Panc1 (cell line): ENCODE measurements around the gene MMP19. TPM values are rescaled to one million over a fixed set of nuclear protein-coding genes. Genes with fewer than 3 reads are reported as not detected.

ENCODE experiments used
- ATAC-seq: fragments of 200-7000 bp; cut with Tn5 transposase; 2 replicates; pipeline ENCODE4 v1.9.1; 2020; ENCODE audit warnings: mild to moderate bottlenecking, moderate library complexity
- BruUV-seq: library from RNA; stranded (reverse); fragments of 400-500 nt; replicated peaks from 2 replicates; lab custom pipeline; 2021; lab: Mats Ljungman, UMichigan
- CTCF ChIA-PET: fragments of 300-600 bp; sonication (Branson Sonifier 250); formaldehyde crosslinking; loops from one replicate; lab custom pipeline; 2022; ENCODE audit warnings: antibody characterized with exemption; lab: Charles Lee
- POLR2A ChIA-PET: fragments of 300-600 bp; sonication (Branson Sonifier 250); formaldehyde crosslinking; loops from one replicate; lab custom pipeline; 2022; ENCODE audit warnings: antibody characterized with exemption; lab: Charles Lee
- DNase-seq: peaks from one replicate; pipeline ENCODE4 v3.0.0-alpha.2; 2010; ENCODE audit warnings: low read depth, low spot score
- H3K27ac ChIP-seq: 2 replicates; pipeline ENCODE4 v1.5.1; 2011; ENCODE audit warnings: mild to moderate bottlenecking, low read length, inconsistent platforms
- H3K27me3 ChIP-seq: fragments of 200-500 bp; sonication (Bioruptor generic); 2 replicates; pipeline ENCODE4 v1.6.0; 2014; ENCODE audit warnings: low read length, inconsistent platforms; ENCODE audit not compliant: control insufficient read depth, insufficient read depth
- H3K36me3 ChIP-seq: fragments of 200-500 bp; sonication (Bioruptor generic); 2 replicates; pipeline ENCODE4 v1.5.1; 2014; ENCODE audit warnings: inconsistent platforms, mild to moderate bottlenecking, low read length, moderate library complexity; ENCODE audit not compliant: control insufficient read depth, insufficient read depth
- H3K4me1 ChIP-seq: 2 replicates; pipeline ENCODE4 v1.5.1; 2011; ENCODE audit warnings: inconsistent platforms, mild to moderate bottlenecking, low read length, moderate library complexity; ENCODE audit not compliant: control insufficient read depth, insufficient read depth
- H3K4me3 ChIP-seq, 2 experiments: 2 replicates each; pipeline ENCODE4 v1.5.1; 2011 to 2012; ENCODE audit warnings: low read depth in 2 of 2, low read length in 2 of 2, mild to moderate bottlenecking in 2 of 2, inconsistent platforms in 1 of 2, moderate library complexity in 1 of 2
- H3K9me3 ChIP-seq: fragments of 200-500 bp; sonication (Bioruptor generic); 2 replicates; pipeline ENCODE4 v1.5.1; 2014; ENCODE audit warnings: low read depth, mild to moderate bottlenecking, inconsistent platforms, low read length, moderate library complexity; ENCODE audit not compliant: control insufficient read depth, insufficient read depth
- CTCF ChIP-seq: fragments of 450-650 bp; IDR thresholded peaks from 2 replicates; pipeline ENCODE4 v1.5.1; 2017; ENCODE audit warnings: mild to moderate bottlenecking
- POLR2AphosphoS5 ChIP-seq: IDR thresholded peaks from 2 replicates; pipeline ENCODE4 v1.6.1; 2012; ENCODE audit warnings: mild to moderate bottlenecking, low read depth, low read length, moderate library complexity
- SIN3A ChIP-seq: IDR thresholded peaks from 2 replicates; pipeline ENCODE4 v1.6.1; 2012; ENCODE audit warnings: low read depth, mild to moderate bottlenecking, low read length, moderate library complexity, borderline replicate concordance; ENCODE audit not compliant: insufficient read depth
- TCF7L2 ChIP-seq: IDR thresholded peaks from 2 replicates; pipeline ENCODE4 v1.6.1; 2011; ENCODE audit warnings: mild to moderate bottlenecking, low read depth, low read length, inconsistent platforms
- in situ Hi-C: cut with HindIII; loops from 2 replicates; pipeline ENCODE4 v1.10.0; 2016; ENCODE audit warnings: low sequenced_read_pairs, low pct_unique_long_range_greater_than_20kb
- intact Hi-C: fragments of 100-400 bp; cut with micrococcal nuclease; formaldehyde crosslinking; loops from one replicate; pipeline ENCODE4 v1.10.0; 2022; ENCODE audit not compliant: unreplicated experiment
- total RNA-seq: library from RNA; stranded (reverse); gene quantifications from one replicate; pipeline ENCODE4 v1.2.1, GENCODE V29; 2021; ENCODE audit not compliant: unreplicated experiment
- TF ChIP-seq, protein P1 (sequence below), 2 experiments: IDR thresholded peaks; 2 replicates each; pipeline ENCODE4 v1.6.1; 2011 to 2012; ENCODE audit warnings: low read depth in 2 of 2, control low read depth in 1 of 2, low read length in 1 of 2, mild to moderate bottlenecking in 1 of 2, moderate library complexity in 1 of 2; ENCODE audit not compliant: insufficient read depth in 1 of 2

The MMP19 gene
- total RNA-seq, 1 experiment from 2014 or later: 0.05 TPM

GRCh38 chr12:55845785-55846496 lies 3.2 kb upstream of the MMP19 start:
- no TSS peak for BruUV-seq
- no peak overlapping the region for H3K27ac ChIP-seq
- in situ Hi-C loops (no loop called here), intact Hi-C loops (no loop called here)
- H3K4me1 ChIP-seq: no peaks in the 10 kb centered on the region
- DNase-seq (no peak), ATAC-seq (no peak)
- H3K9me3 ChIP-seq: no peaks in the 10 kb centered on the region
- CTCF ChIA-PET: interaction anchor here (0.5 kb wide), 2 partner anchors 81 to 121 kb away, joined by 5 to 8 read pairs; no protein-coding TSS in a partner anchor
- H3K27me3 ChIP-seq: peaks cover 1% of the 10 kb centered on the region; the same call in 1 of the 2 replicates
- no peak overlapping the region for H3K4me3 ChIP-seq
- TF ChIP-seq TCF7L2: no peak
- TF ChIP-seq POLR2AphosphoS5: no peak
- TF ChIP-seq, protein P1, sequence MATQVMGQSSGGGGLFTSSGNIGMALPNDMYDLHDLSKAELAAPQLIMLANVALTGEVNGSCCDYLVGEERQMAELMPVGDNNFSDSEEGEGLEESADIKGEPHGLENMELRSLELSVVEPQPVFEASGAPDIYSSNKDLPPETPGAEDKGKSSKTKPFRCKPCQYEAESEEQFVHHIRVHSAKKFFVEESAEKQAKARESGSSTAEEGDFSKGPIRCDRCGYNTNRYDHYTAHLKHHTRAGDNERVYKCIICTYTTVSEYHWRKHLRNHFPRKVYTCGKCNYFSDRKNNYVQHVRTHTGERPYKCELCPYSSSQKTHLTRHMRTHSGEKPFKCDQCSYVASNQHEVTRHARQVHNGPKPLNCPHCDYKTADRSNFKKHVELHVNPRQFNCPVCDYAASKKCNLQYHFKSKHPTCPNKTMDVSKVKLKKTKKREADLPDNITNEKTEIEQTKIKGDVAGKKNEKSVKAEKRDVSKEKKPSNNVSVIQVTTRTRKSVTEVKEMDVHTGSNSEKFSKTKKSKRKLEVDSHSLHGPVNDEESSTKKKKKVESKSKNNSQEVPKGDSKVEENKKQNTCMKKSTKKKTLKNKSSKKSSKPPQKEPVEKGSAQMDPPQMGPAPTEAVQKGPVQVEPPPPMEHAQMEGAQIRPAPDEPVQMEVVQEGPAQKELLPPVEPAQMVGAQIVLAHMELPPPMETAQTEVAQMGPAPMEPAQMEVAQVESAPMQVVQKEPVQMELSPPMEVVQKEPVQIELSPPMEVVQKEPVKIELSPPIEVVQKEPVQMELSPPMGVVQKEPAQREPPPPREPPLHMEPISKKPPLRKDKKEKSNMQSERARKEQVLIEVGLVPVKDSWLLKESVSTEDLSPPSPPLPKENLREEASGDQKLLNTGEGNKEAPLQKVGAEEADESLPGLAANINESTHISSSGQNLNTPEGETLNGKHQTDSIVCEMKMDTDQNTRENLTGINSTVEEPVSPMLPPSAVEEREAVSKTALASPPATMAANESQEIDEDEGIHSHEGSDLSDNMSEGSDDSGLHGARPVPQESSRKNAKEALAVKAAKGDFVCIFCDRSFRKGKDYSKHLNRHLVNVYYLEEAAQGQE (IDR thresholded peaks at IDR 0.05; ENCODE audit: insufficient read depth in 1 of 2, low read depth in 2 of 2, low read length in 1 of 2): no peak
- no peak for TF ChIP-seq CTCF
- no peak for TF ChIP-seq SIN3A
- POLR2A ChIA-PET: interaction anchor here (0.6 to 1.2 kb wide), 3 partner anchors 16 to 1547 kb away, joined by 3 to 12 read pairs (median 3); partner anchors contain the start of gene DNAJC14
- H3K36me3 ChIP-seq: no peaks in the 10 kb centered on the region

DNA sequence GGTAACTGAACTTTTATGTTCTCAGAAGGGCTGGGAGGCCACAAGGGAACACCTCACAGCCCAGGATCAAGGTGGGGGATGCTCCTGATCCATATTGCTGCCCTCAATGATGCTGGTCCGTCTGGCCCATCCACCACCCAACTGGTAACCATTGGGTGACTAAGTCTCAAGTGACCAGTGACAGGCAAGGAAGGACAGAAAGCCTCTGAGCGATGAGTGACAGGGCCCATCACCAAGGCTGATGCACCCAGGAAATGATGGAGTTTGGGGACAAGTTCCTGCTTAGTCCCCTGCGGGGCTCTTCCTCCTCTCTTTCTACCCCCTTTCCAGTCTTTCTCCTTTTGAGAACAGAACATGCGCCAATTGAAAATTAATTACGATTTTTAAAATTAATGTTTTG lies 2.6 kb upstream of the MMP19 start:
- BruUV-seq: no TSS peak
- H3K9me3 ChIP-seq: no peaks in the 10 kb centered on the region
- TF ChIP-seq, protein P1 (IDR thresholded peaks at IDR 0.05; ENCODE audit: insufficient read depth in 1 of 2, low read depth in 2 of 2, low read length in 1 of 2): no peak
- TF ChIP-seq SIN3A (no peak), CTCF (no peak), TCF7L2 (no peak), POLR2AphosphoS5 (no peak)
- intact Hi-C loops: no loop called here
- in situ Hi-C loops: no loop called here
- H3K27ac ChIP-seq: no peak overlapping the region
- ChIA-PET POLR2A (no interaction called here), CTCF (interaction anchor here (0.5 kb wide), 2 partner anchors 82 to 122 kb away, joined by 5 to 8 read pairs; no protein-coding TSS in a partner anchor)
- H3K4me3 ChIP-seq: no peak overlapping the region
- H3K36me3 ChIP-seq: no peaks in the 10 kb centered on the region
- H3K27me3 ChIP-seq: no peaks in the 10 kb centered on the region; the same call in 1 of the 2 replicates
- no peaks in the 10 kb centered on the region for H3K4me1 ChIP-seq
- DNase-seq (no peak), ATAC-seq (no peak)
